ENCODE data around the gene DNLZ.

DNA sequence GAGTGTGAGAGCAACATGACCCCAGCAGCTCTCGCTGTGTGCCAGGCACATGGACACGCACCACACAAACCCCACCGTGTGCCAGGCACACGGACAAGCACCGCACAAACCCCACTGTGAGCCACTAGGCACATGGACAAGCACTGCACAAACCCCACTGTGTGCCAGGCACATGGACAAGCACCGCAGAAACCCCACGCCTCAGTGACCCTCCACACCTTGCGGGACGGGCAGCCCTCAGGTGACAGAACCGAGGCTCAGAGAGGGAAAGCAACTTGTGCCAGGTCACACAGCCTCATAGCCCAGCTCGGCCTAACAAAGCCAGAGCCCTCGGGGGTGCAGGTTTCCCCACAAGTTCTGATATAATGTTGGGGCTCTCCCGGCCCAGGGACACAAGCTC is 38.2 kb downstream of the DNLZ start:
- TF ChIP-seq SMC3 (conservative IDR thresholded peaks at IDR 0.05; ENCODE audit: poor library complexity) (no peak), EZH2 (IDR thresholded peaks at IDR 0.05; ENCODE audit: borderline replicate concordance, insufficient read depth, low read length, poor library complexity, severe bottlenecking) (no peak), POLR2AphosphoS5 (IDR thresholded peaks at IDR 0.05) (no peak), MXI1 (conservative IDR thresholded peaks at IDR 0.05; ENCODE audit: poor library complexity, severe bottlenecking) (no peak)
- TF ChIP-seq, protein P1, sequence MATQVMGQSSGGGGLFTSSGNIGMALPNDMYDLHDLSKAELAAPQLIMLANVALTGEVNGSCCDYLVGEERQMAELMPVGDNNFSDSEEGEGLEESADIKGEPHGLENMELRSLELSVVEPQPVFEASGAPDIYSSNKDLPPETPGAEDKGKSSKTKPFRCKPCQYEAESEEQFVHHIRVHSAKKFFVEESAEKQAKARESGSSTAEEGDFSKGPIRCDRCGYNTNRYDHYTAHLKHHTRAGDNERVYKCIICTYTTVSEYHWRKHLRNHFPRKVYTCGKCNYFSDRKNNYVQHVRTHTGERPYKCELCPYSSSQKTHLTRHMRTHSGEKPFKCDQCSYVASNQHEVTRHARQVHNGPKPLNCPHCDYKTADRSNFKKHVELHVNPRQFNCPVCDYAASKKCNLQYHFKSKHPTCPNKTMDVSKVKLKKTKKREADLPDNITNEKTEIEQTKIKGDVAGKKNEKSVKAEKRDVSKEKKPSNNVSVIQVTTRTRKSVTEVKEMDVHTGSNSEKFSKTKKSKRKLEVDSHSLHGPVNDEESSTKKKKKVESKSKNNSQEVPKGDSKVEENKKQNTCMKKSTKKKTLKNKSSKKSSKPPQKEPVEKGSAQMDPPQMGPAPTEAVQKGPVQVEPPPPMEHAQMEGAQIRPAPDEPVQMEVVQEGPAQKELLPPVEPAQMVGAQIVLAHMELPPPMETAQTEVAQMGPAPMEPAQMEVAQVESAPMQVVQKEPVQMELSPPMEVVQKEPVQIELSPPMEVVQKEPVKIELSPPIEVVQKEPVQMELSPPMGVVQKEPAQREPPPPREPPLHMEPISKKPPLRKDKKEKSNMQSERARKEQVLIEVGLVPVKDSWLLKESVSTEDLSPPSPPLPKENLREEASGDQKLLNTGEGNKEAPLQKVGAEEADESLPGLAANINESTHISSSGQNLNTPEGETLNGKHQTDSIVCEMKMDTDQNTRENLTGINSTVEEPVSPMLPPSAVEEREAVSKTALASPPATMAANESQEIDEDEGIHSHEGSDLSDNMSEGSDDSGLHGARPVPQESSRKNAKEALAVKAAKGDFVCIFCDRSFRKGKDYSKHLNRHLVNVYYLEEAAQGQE (IDR thresholded peaks at IDR 0.05; ENCODE audit: borderline replicate concordance): no peak
- TF ChIP-seq, protein P2, sequence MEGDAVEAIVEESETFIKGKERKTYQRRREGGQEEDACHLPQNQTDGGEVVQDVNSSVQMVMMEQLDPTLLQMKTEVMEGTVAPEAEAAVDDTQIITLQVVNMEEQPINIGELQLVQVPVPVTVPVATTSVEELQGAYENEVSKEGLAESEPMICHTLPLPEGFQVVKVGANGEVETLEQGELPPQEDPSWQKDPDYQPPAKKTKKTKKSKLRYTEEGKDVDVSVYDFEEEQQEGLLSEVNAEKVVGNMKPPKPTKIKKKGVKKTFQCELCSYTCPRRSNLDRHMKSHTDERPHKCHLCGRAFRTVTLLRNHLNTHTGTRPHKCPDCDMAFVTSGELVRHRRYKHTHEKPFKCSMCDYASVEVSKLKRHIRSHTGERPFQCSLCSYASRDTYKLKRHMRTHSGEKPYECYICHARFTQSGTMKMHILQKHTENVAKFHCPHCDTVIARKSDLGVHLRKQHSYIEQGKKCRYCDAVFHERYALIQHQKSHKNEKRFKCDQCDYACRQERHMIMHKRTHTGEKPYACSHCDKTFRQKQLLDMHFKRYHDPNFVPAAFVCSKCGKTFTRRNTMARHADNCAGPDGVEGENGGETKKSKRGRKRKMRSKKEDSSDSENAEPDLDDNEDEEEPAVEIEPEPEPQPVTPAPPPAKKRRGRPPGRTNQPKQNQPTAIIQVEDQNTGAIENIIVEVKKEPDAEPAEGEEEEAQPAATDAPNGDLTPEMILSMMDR (IDR thresholded peaks at IDR 0.05; ENCODE audit: poor library complexity, severe bottlenecking): no peak

Measured in neural cell (in vitro differentiated cells).